AG08396 (cell line): ENCODE results near the gene PRKAG2.

ENCODE experiments used
- DNase-seq: peaks from one replicate; pipeline ENCODE4 v3.0.0; 2012; ENCODE audit warnings: low spot score, mixed read lengths

Gene PRKAG2

GRCh38 chr7:151615784-151616183, 261.1 kb downstream of the PRKAG2 start:
- no peak for DNase-seq

GRCh38 chr7:151615058-151615457, 261.9 kb downstream of the PRKAG2 start:
- no peak for DNase-seq

GRCh38 chr7:151614019-151614418, 262.9 kb downstream of the PRKAG2 start:
- no peak for DNase-seq

- no peak for DNase-seq
Measured at GRCh38 chr7:151611878-151612277, 265.0 kb downstream of the PRKAG2 start.

GRCh38 chr7:151611041-151611440, 265.9 kb downstream of the PRKAG2 start:
- no peak for DNase-seq

GRCh38 chr7:151608031-151608551, 268.8 kb downstream of the PRKAG2 start:
- DNase-seq, result no peak

- DNase-seq, result peak; percentile 29
Measured at GRCh38 chr7:151607464-151607867, 269.4 kb downstream of the PRKAG2 start.

DNA sequence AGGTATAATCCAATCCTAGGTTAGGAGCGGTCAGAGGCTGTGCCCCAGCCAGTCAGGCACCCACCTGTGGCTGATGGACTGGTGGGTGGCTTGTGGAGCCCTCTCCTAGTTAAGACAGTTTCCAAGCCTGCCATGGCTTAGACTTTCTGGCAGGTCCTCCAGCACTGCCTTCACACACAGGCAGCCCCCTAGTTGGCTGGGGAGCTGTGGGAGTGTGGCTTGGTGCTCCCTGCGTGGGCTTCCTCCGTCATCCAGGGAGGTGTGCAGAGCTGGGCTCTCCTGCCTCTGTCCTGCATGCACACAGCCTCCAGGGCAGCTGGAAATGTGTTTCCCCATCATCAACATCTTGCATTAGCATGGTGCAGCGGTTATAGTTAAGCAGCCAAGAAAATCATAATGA, 273.0 kb downstream of the PRKAG2 start:
- DNase-seq, result no peak

GRCh38 chr7:151601521-151602305, 275.2 kb downstream of the PRKAG2 start:
- DNase-seq, result no peak

DNA sequence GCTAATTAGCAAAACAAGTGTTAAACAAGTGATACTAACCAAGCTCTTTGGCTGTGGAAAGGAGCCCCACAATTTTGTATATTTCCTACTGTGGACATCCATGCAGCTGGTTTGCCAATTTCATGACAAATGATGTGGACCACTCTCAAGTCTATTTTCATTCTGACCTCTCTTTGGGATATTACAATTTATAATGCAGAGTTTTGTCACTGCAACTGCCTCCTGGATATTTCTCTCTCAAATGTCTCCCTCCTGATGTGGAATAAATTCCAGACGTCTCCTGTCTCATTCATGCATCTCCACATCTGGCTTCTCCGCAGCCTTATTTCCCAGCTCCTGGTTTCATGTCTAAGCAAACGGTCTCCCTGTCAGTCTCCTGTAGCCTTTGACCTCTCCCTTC, 276.6 kb downstream of the PRKAG2 start:
- no peak for DNase-seq

GRCh38 chr7:151599401-151600227, 277.3 kb downstream of the PRKAG2 start:
- DNase-seq, result peak; percentile 94

- peak; percentile 77 for DNase-seq
Measured at GRCh38 chr7:151597541-151598444, 279.1 kb downstream of the PRKAG2 start.

GRCh38 chr7:151595702-151596350, 281.1 kb downstream of the PRKAG2 start:
- DNase-seq, result no peak

DNA sequence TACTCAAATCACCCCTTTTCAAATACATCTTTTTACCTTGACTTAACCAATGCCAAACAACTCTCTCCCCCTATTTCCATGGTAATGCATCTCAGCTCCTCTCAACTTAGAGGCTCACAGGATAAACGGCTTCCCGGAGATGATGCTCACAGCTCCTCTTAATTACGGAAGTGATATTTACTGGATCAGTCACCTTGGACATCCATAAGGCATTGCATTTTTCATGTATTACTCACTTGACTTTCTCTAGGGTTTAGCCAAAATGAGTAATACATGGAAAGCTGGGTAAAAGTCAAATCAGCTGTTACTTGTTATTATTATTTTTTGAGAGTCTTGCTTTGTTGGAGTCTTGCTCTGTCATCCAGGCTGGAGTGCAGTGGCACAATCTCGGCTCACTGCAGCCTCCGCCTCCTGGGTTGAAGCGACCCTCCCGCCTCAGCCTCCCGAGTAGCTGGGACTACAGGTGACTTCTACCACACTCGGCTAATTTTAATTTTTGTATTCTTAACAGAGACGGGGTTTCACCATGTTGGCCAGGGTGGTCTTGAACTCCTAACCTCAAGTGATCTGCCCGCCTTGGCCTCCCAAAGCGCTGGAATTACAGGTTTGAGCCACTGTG, 283.9 kb downstream of the PRKAG2 start:
- peak; percentile 85 for DNase-seq

DNA sequence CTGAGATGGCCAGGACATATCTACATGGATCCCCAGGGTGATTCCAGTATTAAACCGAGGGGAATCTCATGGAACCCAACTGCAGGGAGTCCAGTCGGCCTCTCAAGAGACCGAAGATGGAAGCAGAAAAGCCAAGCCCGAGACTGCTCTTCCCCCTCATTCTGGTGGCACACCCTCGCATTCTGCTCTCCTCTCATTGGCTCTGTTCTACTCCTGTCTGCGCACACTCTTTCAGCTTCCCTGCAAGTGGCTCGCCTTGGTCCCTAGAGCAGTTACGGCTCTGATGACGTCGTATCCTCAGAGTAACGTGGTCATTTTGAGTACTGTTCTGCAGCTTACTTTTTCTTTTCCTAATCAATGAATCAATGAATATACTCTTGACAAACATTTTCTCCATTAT, 284.6 kb downstream of the PRKAG2 start:
- DNase-seq, result no peak

DNA sequence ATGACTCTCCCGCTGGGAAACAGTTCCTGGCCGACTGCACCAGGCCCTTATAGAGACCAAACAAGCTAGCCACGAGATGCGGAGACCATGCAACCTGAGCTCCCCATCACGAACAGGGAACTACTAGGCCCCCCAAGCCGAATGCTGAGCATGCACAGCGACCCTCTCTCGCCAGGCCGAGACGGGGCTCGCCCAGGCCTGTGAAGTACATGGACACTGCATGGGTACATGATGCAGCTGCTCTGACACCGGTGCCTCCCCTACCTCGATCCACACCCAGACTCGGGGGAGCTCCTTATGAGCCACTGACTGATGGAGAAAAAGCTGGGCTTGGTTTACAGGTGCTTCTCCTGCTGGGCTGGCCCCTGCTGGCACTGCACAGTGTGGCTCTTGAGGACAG, 285.0 kb downstream of the PRKAG2 start:
- DNase-seq, result no peak

DNA sequence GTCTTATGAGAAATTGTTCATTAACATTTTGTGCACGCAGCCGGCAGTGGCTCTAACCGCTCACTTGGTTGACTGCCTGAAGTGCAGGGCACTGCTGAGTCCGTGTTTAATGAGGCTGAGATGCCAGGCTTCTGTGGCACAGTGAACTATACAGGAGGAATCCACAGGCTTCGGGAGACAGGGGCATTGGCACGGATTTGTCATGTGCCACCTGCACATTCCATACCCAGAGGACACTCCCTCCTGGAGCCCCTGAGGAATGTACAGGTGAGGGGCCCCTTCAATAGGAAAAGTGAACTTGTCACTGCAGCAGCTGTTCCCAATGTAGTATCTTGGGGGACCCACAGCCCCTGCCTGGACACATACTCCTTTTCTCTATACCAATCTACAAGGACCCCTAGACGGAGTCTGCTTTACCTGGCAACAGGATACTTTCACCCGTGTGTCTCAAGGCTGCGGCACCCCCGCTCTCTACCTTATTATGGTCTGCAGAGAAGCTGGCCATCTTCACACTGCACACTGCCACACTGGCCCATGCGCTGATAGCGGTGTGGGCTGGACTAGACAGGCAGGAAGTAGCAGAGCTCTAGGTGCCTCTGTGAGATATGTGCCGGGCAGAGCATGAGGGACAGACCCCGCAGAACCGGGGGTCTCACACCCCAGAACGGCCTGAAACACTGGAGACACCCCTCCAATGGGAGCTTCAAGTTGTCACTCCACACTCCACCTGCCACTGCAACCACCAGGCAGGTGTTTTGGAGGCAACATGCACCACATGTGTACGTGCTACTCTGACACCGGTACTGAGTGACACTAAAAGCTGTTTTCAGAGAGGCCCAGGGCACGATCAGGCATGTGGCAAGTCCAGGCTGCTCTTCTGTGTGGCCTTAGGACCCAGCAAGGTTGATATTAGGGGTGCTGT, 285.8 kb downstream of the PRKAG2 start:
- no peak for DNase-seq

- no peak for DNase-seq
Measured at GRCh38 chr7:151590071-151590849, 286.7 kb downstream of the PRKAG2 start.

GRCh38 chr7:151588982-151589381, 287.9 kb downstream of the PRKAG2 start:
- no peak for DNase-seq
